SK-N-SH (cell line): ENCODE data around the gene NTRK3. TPM values are rescaled to one million over a fixed set of nuclear protein-coding genes. Genes with fewer than 3 reads are reported as not detected.

Source experiments
- CTCF ChIA-PET: fragments of 300-600, 350-600 bp; formaldehyde crosslinking; extraction: SDS; loops from one replicate; lab custom pipeline; 2021; lab: Yijun Ruan, JAX
- POLR2A ChIA-PET: fragments of 350-600 bp; sonication (Branson Sonifier 250); formaldehyde crosslinking; extraction: SDS; loops from one replicate; lab custom pipeline; 2020; ENCODE audit warnings: antibody characterized with exemption, inconsistent platforms; lab: Yijun Ruan, JAX
- DNase-seq: peaks from one replicate; pipeline ENCODE4 v3.0.0; 2012
- H2AFZ ChIP-seq: fragments of 200-600 bp; sonication (generic); 2 replicates; pipeline ENCODE4 v1.8.1; 2016; ENCODE audit warnings: antibody characterized with exemption, mild to moderate bottlenecking, low read depth
- H3F3A ChIP-seq: fragments of 200-600 bp; sonication (generic); replicated peaks from 2 replicates; pipeline ENCODE3; 2016; ENCODE audit warnings: antibody characterized with exemption, mild to moderate bottlenecking; ENCODE audit not compliant: insufficient read depth
- H3K27ac ChIP-seq, 2 experiments: fragments of 200-500 bp in 1 of 2; fragments of 200-600 bp in 1 of 2; sonication (Bioruptor generic) in 1 of 2; sonication (generic), shearing (Covaris generic) in 1 of 2; 2 replicates each; pipeline versions ENCODE4 v1.5.1 to v1.6.1; 2014 to 2016; ENCODE audit warnings: low read depth in 2 of 2, inconsistent platforms in 1 of 2, low read length in 1 of 2, mild to moderate bottlenecking in 1 of 2, mixed read lengths in 1 of 2
- H3K27me3 ChIP-seq: fragments of 200-600 bp; sonication (generic), shearing (Covaris generic); 2 replicates; pipeline ENCODE4 v1.6.1; 2016; ENCODE audit warnings: mixed run types; ENCODE audit not compliant: insufficient read depth
- H3K36me3 ChIP-seq, 2 experiments: fragments of 200-500 bp in 1 of 2; fragments of 200-600 bp in 1 of 2; sonication (Bioruptor generic) in 1 of 2; sonication (generic) in 1 of 2; replicated peaks in 1 of 2; 2 replicates each; pipeline versions ENCODE3 to v1.5.1; 2014 to 2016; ENCODE audit warnings: low read length in 1 of 2, mild to moderate bottlenecking in 1 of 2; ENCODE audit not compliant: insufficient read depth in 2 of 2, control insufficient read depth in 1 of 2
- H3K4me1 ChIP-seq, 2 experiments: fragments of 200-500 bp in 1 of 2; fragments of 200-600 bp in 1 of 2; sonication (Bioruptor generic) in 1 of 2; sonication (generic), shearing (Covaris generic) in 1 of 2; 2 replicates each; pipeline versions ENCODE4 v1.5.1 to v1.6.1; 2014 to 2016; ENCODE audit warnings: low read depth in 1 of 2, low read length in 1 of 2, mixed run types in 1 of 2; ENCODE audit not compliant: insufficient read depth in 2 of 2, control insufficient read depth in 1 of 2
- H3K4me2 ChIP-seq: fragments of 200-600 bp; sonication (generic), shearing (Covaris generic); 2 replicates; pipeline ENCODE4 v1.6.1; 2017; ENCODE audit warnings: mixed run types
- H3K4me3 ChIP-seq, 2 experiments: fragments of 200-500 bp in 1 of 2; fragments of 200-600 bp in 1 of 2; sonication (Bioruptor generic) in 1 of 2; sonication (generic), shearing (Covaris generic) in 1 of 2; 2 replicates each; pipeline versions ENCODE4 v1.5.1 to v1.8.1; 2014 to 2016; ENCODE audit warnings: low read depth in 2 of 2, inconsistent platforms in 1 of 2, low read length in 1 of 2, mild to moderate bottlenecking in 1 of 2, mixed read lengths in 1 of 2, moderate library complexity in 1 of 2
- H3K79me2 ChIP-seq: fragments of 200-600 bp; sonication (generic); 2 replicates; pipeline ENCODE4 v1.8.1; 2017; ENCODE audit warnings: mild to moderate bottlenecking; ENCODE audit not compliant: insufficient read depth
- H3K9ac ChIP-seq: fragments of 200-600 bp; sonication (generic); 2 replicates; pipeline ENCODE4 v1.6.1; 2017; ENCODE audit warnings: mixed run types
- H3K9me2 ChIP-seq: fragments of 200-600 bp; sonication (generic); 2 replicates; pipeline ENCODE4 v1.6.1; 2017; ENCODE audit warnings: mixed run types
- H3K9me3 ChIP-seq: fragments of 200-600 bp; sonication (generic); 2 replicates; pipeline ENCODE4 v1.6.1; 2017; ENCODE audit warnings: mixed run types, mild to moderate bottlenecking, moderate library complexity
- H4K20me1 ChIP-seq: fragments of 200-600 bp; sonication (generic); 2 replicates; pipeline ENCODE4 v1.6.1; 2017; ENCODE audit warnings: mild to moderate bottlenecking, mixed run types; ENCODE audit not compliant: insufficient read depth
- EP300 ChIP-seq, 2 experiments: IDR thresholded peaks; 2 replicates each; pipeline versions ENCODE4 v1.4.0 to v1.6.1; 2012; ENCODE audit warnings: borderline replicate concordance in 1 of 2, low read depth in 1 of 2, low read length in 1 of 2
- FOXJ3 ChIP-seq: sonication (generic); formaldehyde crosslinking; IDR thresholded peaks from 2 replicates; pipeline ENCODE4 v1.5.1; 2020; ENCODE audit warnings: mild to moderate bottlenecking, missing genetic modification reagents
- FOXM1 ChIP-seq: IDR thresholded peaks from 2 replicates; pipeline ENCODE4 v1.4.0; 2012; ENCODE audit warnings: low read depth, mild to moderate bottlenecking
- GABPA ChIP-seq: IDR thresholded peaks from 2 replicates; pipeline ENCODE4 v1.4.0; 2012; ENCODE audit warnings: low read depth, mild to moderate bottlenecking
- GATA2 ChIP-seq: sonication (generic); formaldehyde crosslinking; IDR thresholded peaks from 2 replicates; pipeline ENCODE4 v1.5.0; 2020; ENCODE audit warnings: mild to moderate bottlenecking, missing genetic modification reagents
- JUND ChIP-seq: IDR thresholded peaks from 2 replicates; pipeline ENCODE4 v1.4.0; 2012
- MEF2A ChIP-seq: IDR thresholded peaks from 2 replicates; pipeline ENCODE4 v1.4.0; 2012; ENCODE audit warnings: low read depth, borderline replicate concordance
- MXI1 ChIP-seq: IDR thresholded peaks from 2 replicates; pipeline ENCODE4 v1.6.1; 2012; ENCODE audit warnings: mild to moderate bottlenecking, low read depth, low read length, improper control_type of control experiment
- NRF1 ChIP-seq: IDR thresholded peaks from 2 replicates; pipeline ENCODE4 v1.6.1; 2012; ENCODE audit warnings: low read depth, mild to moderate bottlenecking, low read length
- POLR2AphosphoS5 ChIP-seq: IDR thresholded peaks from 2 replicates; pipeline ENCODE4 v1.6.1; 2012; ENCODE audit warnings: low read depth, low read length
- RAD21 ChIP-seq: IDR thresholded peaks from 2 replicates; pipeline ENCODE4 v1.6.1; 2012; ENCODE audit warnings: mild to moderate bottlenecking, low read length
- RCOR1 ChIP-seq: fragments of 150-350 bp; IDR thresholded peaks from 2 replicates; pipeline ENCODE4 v1.6.1; 2017; ENCODE audit warnings: antibody characterized with exemption, low read length
- RXRA ChIP-seq: IDR thresholded peaks from 2 replicates; pipeline ENCODE4 v1.4.0; 2012; ENCODE audit warnings: low read depth, mild to moderate bottlenecking, borderline replicate concordance
- SIN3A ChIP-seq: IDR thresholded peaks from 2 replicates; pipeline ENCODE4 v1.6.1; 2012; ENCODE audit warnings: low read depth, mild to moderate bottlenecking, low read length, moderate library complexity, borderline replicate concordance
- TEAD4 ChIP-seq: IDR thresholded peaks from 2 replicates; pipeline ENCODE4 v1.4.0; 2012; ENCODE audit warnings: mild to moderate bottlenecking, borderline replicate concordance; ENCODE audit not compliant: insufficient read depth
- YY1 ChIP-seq: IDR thresholded peaks from 2 replicates; pipeline ENCODE4 v1.4.0; 2012; ENCODE audit warnings: low read depth, mild to moderate bottlenecking
- WGBS: methylation state at CpG from one replicate; pipeline ENCODE4 v1.1.6; 2017; ENCODE audit warnings: low lambda C conversion rate; 5-methylcytosine and 5-hydroxymethylcytosine counted together
- polyA plus RNA-seq, 3 experiments: library from polyadenylated mRNA; depleted of rRNA; stranded (reverse); fragments of >200 nt; gene quantifications; 2 replicates each; pipeline ENCODE4 v1.2.3, GENCODE V29; 2012
- TF ChIP-seq, protein P1 (sequence below): IDR thresholded peaks from 2 replicates; pipeline ENCODE4 v1.6.1; 2012; ENCODE audit warnings: mild to moderate bottlenecking, low read depth, low read length, moderate library complexity
- TF ChIP-seq, protein P2 (sequence below): fragments of 200-600 bp; sonication (generic); IDR thresholded peaks from 2 replicates; pipeline ENCODE4 v1.6.1; 2017; ENCODE audit warnings: antibody characterized with exemption, mild to moderate bottlenecking, moderate library complexity
- TF ChIP-seq, protein P3 (sequence below): IDR thresholded peaks from 2 replicates; pipeline ENCODE4 v1.4.0; 2012; ENCODE audit warnings: low read depth, borderline replicate concordance

Gene NTRK3
- polyA plus RNA-seq, 1 of the 3 experiments (the other 2 are of a cell fraction) = 2.6 TPM

DNA sequence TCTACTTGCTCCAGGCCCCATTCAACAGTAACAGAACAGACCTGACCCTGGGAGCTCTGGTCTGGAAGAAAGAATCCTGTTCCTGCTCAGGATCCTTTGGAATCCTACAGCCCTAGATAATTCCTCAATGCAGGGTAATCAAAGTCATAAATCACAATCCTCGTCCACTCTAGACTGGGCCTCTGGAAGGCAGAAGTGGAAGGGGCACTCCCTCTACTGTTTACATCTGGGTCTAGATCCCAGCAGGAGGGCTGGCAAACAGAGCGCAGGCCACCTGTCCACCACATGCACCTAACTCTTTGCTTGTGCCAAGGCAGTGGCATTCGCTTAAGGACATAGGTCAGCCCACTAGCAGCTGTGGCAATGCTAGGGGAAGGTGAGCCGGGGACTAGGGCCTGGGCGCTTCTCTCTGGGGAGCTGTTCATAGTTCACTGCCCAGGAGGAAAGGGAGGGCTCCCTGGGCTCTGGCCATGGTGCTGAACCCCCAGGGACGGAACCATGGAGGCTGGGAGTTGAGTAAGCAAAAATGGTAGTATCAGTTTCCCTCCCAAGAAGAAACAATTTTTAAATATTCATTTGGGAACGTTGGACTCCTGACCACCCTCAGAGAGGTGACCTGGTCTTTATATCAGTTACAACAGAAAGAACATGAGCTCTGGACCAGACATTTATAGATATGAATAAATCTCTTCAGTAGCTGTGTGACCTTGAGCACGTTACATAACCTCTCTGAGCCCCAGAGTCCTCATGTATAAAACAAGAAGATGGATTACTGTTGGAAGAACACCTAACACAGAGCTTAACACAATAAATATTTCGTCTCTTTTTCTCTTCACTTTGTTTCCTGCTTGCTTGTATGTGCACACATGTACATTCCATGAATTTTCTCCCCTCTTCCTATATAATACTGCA lies 90.2 kb downstream of the NTRK3 start:
- no peaks in the 10 kb centered on the region for H3F3A ChIP-seq
- no peaks in the 10 kb centered on the region for H3K27me3 ChIP-seq
- no peak overlapping the region for H3K27ac ChIP-seq
- H3K79me2 ChIP-seq = no peaks in the 10 kb centered on the region
- H3K36me3 ChIP-seq = no peaks in the 10 kb centered on the region
- H3K9ac ChIP-seq = no peak overlapping the region
- ChIA-PET POLR2A (no interaction called here), CTCF (interaction anchor here (1.0 to 1.3 kb wide), 3 partner anchors 77 to 82 kb away, joined by 3 to 4 read pairs (median 4); no protein-coding TSS in a partner anchor)
- peak; percentile 32 for DNase-seq
- no peaks in the 10 kb centered on the region for H3K9me2 ChIP-seq
- H4K20me1 ChIP-seq = no peaks in the 10 kb centered on the region
- H3K9me3 ChIP-seq = no peaks in the 10 kb centered on the region
- H3K4me3 ChIP-seq = no peak overlapping the region
- no peak for TF ChIP-seq GABPA
- no peak for TF ChIP-seq MEF2A
- TF ChIP-seq MXI1 = no peak
- TF ChIP-seq EP300 (IDR thresholded peaks at IDR 0.05; ENCODE audit: borderline replicate concordance in 1 of 2, low read depth in 1 of 2, low read length in 1 of 2) = peak in 1 of 2 experiments; percentile 22; a peak in 1 of 4 replicates
- no peak for TF ChIP-seq GATA2 (CRISPR knock-in tag)
- TF ChIP-seq SIN3A = no peak
- TF ChIP-seq, protein P1, sequence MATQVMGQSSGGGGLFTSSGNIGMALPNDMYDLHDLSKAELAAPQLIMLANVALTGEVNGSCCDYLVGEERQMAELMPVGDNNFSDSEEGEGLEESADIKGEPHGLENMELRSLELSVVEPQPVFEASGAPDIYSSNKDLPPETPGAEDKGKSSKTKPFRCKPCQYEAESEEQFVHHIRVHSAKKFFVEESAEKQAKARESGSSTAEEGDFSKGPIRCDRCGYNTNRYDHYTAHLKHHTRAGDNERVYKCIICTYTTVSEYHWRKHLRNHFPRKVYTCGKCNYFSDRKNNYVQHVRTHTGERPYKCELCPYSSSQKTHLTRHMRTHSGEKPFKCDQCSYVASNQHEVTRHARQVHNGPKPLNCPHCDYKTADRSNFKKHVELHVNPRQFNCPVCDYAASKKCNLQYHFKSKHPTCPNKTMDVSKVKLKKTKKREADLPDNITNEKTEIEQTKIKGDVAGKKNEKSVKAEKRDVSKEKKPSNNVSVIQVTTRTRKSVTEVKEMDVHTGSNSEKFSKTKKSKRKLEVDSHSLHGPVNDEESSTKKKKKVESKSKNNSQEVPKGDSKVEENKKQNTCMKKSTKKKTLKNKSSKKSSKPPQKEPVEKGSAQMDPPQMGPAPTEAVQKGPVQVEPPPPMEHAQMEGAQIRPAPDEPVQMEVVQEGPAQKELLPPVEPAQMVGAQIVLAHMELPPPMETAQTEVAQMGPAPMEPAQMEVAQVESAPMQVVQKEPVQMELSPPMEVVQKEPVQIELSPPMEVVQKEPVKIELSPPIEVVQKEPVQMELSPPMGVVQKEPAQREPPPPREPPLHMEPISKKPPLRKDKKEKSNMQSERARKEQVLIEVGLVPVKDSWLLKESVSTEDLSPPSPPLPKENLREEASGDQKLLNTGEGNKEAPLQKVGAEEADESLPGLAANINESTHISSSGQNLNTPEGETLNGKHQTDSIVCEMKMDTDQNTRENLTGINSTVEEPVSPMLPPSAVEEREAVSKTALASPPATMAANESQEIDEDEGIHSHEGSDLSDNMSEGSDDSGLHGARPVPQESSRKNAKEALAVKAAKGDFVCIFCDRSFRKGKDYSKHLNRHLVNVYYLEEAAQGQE = peak; percentile 86
- TF ChIP-seq JUND = no peak
- TF ChIP-seq FOXM1 = no peak
- no peak for TF ChIP-seq POLR2AphosphoS5
- no peak for TF ChIP-seq RXRA
- no peak for TF ChIP-seq TEAD4
- peak; percentile 49 for TF ChIP-seq RAD21
- no peak for TF ChIP-seq YY1
- TF ChIP-seq FOXJ3 (CRISPR knock-in tag) = no peak
- TF ChIP-seq, protein P2, sequence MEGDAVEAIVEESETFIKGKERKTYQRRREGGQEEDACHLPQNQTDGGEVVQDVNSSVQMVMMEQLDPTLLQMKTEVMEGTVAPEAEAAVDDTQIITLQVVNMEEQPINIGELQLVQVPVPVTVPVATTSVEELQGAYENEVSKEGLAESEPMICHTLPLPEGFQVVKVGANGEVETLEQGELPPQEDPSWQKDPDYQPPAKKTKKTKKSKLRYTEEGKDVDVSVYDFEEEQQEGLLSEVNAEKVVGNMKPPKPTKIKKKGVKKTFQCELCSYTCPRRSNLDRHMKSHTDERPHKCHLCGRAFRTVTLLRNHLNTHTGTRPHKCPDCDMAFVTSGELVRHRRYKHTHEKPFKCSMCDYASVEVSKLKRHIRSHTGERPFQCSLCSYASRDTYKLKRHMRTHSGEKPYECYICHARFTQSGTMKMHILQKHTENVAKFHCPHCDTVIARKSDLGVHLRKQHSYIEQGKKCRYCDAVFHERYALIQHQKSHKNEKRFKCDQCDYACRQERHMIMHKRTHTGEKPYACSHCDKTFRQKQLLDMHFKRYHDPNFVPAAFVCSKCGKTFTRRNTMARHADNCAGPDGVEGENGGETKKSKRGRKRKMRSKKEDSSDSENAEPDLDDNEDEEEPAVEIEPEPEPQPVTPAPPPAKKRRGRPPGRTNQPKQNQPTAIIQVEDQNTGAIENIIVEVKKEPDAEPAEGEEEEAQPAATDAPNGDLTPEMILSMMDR = no peak
- TF ChIP-seq, protein P3, sequence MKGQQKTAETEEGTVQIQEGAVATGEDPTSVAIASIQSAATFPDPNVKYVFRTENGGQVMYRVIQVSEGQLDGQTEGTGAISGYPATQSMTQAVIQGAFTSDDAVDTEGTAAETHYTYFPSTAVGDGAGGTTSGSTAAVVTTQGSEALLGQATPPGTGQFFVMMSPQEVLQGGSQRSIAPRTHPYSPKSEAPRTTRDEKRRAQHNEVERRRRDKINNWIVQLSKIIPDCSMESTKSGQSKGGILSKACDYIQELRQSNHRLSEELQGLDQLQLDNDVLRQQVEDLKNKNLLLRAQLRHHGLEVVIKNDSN = no peak
- TF ChIP-seq RCOR1 = peak; percentile 40; the same call in 1 of the 2 replicates
- no peak for TF ChIP-seq NRF1
- H3K4me1 ChIP-seq = peaks cover 0 to 5% of the 10 kb centered on the region in 2 experiments; a peak in 1 of 4 replicates
- 27% methylated on average over 9 of the region's 9 CpGs for WGBS
- H2AFZ ChIP-seq = no peak overlapping the region
- H3K4me2 ChIP-seq = no peak overlapping the region
